ENCODE results near the gene PHF2.

- TF ChIP-seq CTCF (IDR thresholded peaks at IDR 0.05; ENCODE audit: low read length) (no peak), EZH2 (optimal IDR thresholded peaks at IDR 0.05; ENCODE audit: low read depth, low read length) (no peak)
Observed at GRCh38 chr9:93585695-93586094, 9.3 kb downstream of the PHF2 start.
